D721Med (cell line): ENCODE measurements around the gene LPCAT2.

Source experiments
- DNase-seq: peaks from one replicate; pipeline ENCODE4 v3.0.0; 2011; ENCODE audit warnings: low spot score; ENCODE audit not compliant: insufficient read length
- FAIRE-seq: peaks from 2 replicates; lab custom pipeline; 2011; peaks lifted over from hg19 to GRCh38; lab: Jason Lieb, UNC
- CTCF ChIP-seq: IDR thresholded peaks from 2 replicates; pipeline ENCODE4 v1.5.1; 2012; ENCODE audit warnings: mild to moderate bottlenecking, control low read depth; ENCODE audit not compliant: insufficient read depth; ENCODE audit errors: missing control alignments

The LPCAT2 gene

GRCh38 chr16:55512941-55513340 is 4.1 kb downstream of the LPCAT2 start:
- no peak for DNase-seq
- no peak for TF ChIP-seq CTCF
- no peak for FAIRE-seq

- no peak for DNase-seq
- no peak for FAIRE-seq
- no peak for TF ChIP-seq CTCF
Observed at GRCh38 chr16:55513616-55514015, 4.7 kb downstream of the LPCAT2 start.

GRCh38 chr16:55515111-55515510 is 6.2 kb downstream of the LPCAT2 start:
- DNase-seq (no peak), FAIRE-seq (no peak)
- no peak for TF ChIP-seq CTCF

GRCh38 chr16:55521792-55522191 is 12.9 kb downstream of the LPCAT2 start:
- FAIRE-seq: no peak
- no peak for DNase-seq
- no peak for TF ChIP-seq CTCF

- DNase-seq: no peak
Observed at GRCh38 chr16:55526441-55526840, 17.6 kb downstream of the LPCAT2 start.

GRCh38 chr16:55527885-55528284 is 19.0 kb downstream of the LPCAT2 start:
- FAIRE-seq (no peak), DNase-seq (no peak)
- no peak for TF ChIP-seq CTCF

More at GRCh38 chr16:55526441-55526840, 17.6 kb downstream of the LPCAT2 start:
- FAIRE-seq: no peak
- TF ChIP-seq CTCF: no peak

- no peak for TF ChIP-seq CTCF
- no peak for FAIRE-seq
Observed at GRCh38 chr16:55529018-55529417, 20.1 kb downstream of the LPCAT2 start.

More at GRCh38 chr16:55529018-55529417, 20.1 kb downstream of the LPCAT2 start:
- no peak for DNase-seq
